ENCODE results near the gene DNM3.
A peak's percentile ranks its signal among the peaks of the same experiment; 100 is the strongest.

The DNM3 gene

GRCh38 chr1:172397221-172397620 lies 555.9 kb downstream of the DNM3 start:
- Histone ChIP-seq H3K36me3 (ENCODE audit: low read depth) (no peaks in the 10 kb centered on the region), H3K9me3 (ENCODE audit: severe bottlenecking) (no peaks in the 10 kb centered on the region), H3K4me3 (ENCODE audit: severe bottlenecking) (no peak overlapping the region), H3K27me3 (ENCODE audit: insufficient read depth, poor library complexity, severe bottlenecking) (no peaks in the 10 kb centered on the region), H3K4me1 (ENCODE audit: insufficient read depth, poor library complexity, severe bottlenecking) (peaks cover 6% of the 10 kb centered on the region), H3K27ac (ENCODE audit: poor library complexity, severe bottlenecking) (no peak overlapping the region)
- TF ChIP-seq, protein P1, sequence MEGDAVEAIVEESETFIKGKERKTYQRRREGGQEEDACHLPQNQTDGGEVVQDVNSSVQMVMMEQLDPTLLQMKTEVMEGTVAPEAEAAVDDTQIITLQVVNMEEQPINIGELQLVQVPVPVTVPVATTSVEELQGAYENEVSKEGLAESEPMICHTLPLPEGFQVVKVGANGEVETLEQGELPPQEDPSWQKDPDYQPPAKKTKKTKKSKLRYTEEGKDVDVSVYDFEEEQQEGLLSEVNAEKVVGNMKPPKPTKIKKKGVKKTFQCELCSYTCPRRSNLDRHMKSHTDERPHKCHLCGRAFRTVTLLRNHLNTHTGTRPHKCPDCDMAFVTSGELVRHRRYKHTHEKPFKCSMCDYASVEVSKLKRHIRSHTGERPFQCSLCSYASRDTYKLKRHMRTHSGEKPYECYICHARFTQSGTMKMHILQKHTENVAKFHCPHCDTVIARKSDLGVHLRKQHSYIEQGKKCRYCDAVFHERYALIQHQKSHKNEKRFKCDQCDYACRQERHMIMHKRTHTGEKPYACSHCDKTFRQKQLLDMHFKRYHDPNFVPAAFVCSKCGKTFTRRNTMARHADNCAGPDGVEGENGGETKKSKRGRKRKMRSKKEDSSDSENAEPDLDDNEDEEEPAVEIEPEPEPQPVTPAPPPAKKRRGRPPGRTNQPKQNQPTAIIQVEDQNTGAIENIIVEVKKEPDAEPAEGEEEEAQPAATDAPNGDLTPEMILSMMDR (IDR thresholded peaks at IDR 0.05; ENCODE audit: poor library complexity, severe bottlenecking), result no peak
- ATAC-seq (ENCODE audit: low read depth), result peak; percentile 63; the same call in 2 of the 3 replicates
- no peak for DNase-seq (ENCODE audit: low spot score)

DNA sequence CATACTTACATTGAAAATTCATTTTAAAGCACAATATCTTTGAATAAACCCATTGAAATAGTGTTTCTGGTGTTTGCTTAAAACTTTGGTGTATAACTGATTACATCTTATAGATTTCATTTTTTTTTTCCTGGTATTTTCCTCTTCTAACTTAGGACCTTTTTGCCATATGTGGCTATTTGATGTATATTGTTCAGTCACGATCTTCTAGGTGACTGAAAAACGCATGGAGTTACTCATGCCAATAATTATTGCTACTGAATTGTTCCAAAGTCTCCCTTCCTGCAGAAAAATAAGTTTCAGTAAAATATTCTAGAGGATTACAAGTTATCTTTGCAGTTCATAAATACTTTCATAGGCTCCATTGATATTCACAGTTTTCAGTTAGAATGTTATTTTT lies 556.3 kb downstream of the DNM3 start:
- Histone ChIP-seq H3K9me3 (ENCODE audit: severe bottlenecking) (no peaks in the 10 kb centered on the region), H3K36me3 (ENCODE audit: low read depth) (no peaks in the 10 kb centered on the region), H3K27ac (ENCODE audit: poor library complexity, severe bottlenecking) (no peak overlapping the region), H3K27me3 (ENCODE audit: insufficient read depth, poor library complexity, severe bottlenecking) (no peaks in the 10 kb centered on the region), H3K4me3 (ENCODE audit: severe bottlenecking) (no peak overlapping the region), H3K4me1 (ENCODE audit: insufficient read depth, poor library complexity, severe bottlenecking) (peaks cover 6% of the 10 kb centered on the region)
- TF ChIP-seq, protein P1 (IDR thresholded peaks at IDR 0.05; ENCODE audit: poor library complexity, severe bottlenecking), result no peak
- ATAC-seq (ENCODE audit: low read depth) (no peak), DNase-seq (ENCODE audit: low spot score) (no peak)

GRCh38 chr1:172398193-172398592 lies 556.9 kb downstream of the DNM3 start:
- DNase-seq (ENCODE audit: low spot score) (no peak), ATAC-seq (ENCODE audit: low read depth) (no peak)
- Histone ChIP-seq H3K27me3 (ENCODE audit: insufficient read depth, poor library complexity, severe bottlenecking) (no peaks in the 10 kb centered on the region), H3K36me3 (ENCODE audit: low read depth) (no peaks in the 10 kb centered on the region), H3K27ac (ENCODE audit: poor library complexity, severe bottlenecking) (no peak overlapping the region), H3K9me3 (ENCODE audit: severe bottlenecking) (no peaks in the 10 kb centered on the region), H3K4me1 (ENCODE audit: insufficient read depth, poor library complexity, severe bottlenecking) (peaks cover 6% of the 10 kb centered on the region), H3K4me3 (ENCODE audit: severe bottlenecking) (no peak overlapping the region)
- TF ChIP-seq, protein P1 (IDR thresholded peaks at IDR 0.05; ENCODE audit: poor library complexity, severe bottlenecking), result no peak

GRCh38 chr1:172398970-172399755 lies 557.9 kb downstream of the DNM3 start:
- Histone ChIP-seq H3K9me3 (ENCODE audit: severe bottlenecking) (no peaks in the 10 kb centered on the region), H3K27me3 (ENCODE audit: insufficient read depth, poor library complexity, severe bottlenecking) (no peaks in the 10 kb centered on the region), H3K27ac (ENCODE audit: poor library complexity, severe bottlenecking) (peak overlapping the region; percentile 27), H3K36me3 (ENCODE audit: low read depth) (no peaks in the 10 kb centered on the region), H3K4me3 (ENCODE audit: severe bottlenecking) (no peak overlapping the region), H3K4me1 (ENCODE audit: insufficient read depth, poor library complexity, severe bottlenecking) (peaks cover 6% of the 10 kb centered on the region)
- DNase-seq (ENCODE audit: low spot score), result no peak
- TF ChIP-seq, protein P1 (IDR thresholded peaks at IDR 0.05; ENCODE audit: poor library complexity, severe bottlenecking), result peak; percentile 87
- ATAC-seq (ENCODE audit: low read depth), result peak; percentile 82
